Body of pancreas (tissue), 4 donors: ENCODE measurements around the gene PHF12. TPM values are rescaled to one million over a fixed set of nuclear protein-coding genes. Genes with fewer than 3 reads are reported as not detected.
A peak's percentile ranks its signal among the peaks of the same experiment; 100 is the strongest.

Source experiments
- ATAC-seq: fragments of 150-250 bp; one replicate; pipeline ENCODE4 v1.9.1; 2016
- DNase-seq, 4 donors: peaks; one replicate each; pipeline ENCODE4 v3.0.0-alpha.2; 2019
- H3K27ac ChIP-seq, 4 donors: fragments of 200-600 bp; sonication (generic); 1 replicate in 3 of 4; 2 replicates in 1 of 4; pipeline versions ENCODE4 v1.5.1 to v1.6.1; 2016 to 2019; ENCODE audit warnings: mild to moderate bottlenecking in 1 of 4, mixed read lengths in 1 of 4, moderate library complexity in 1 of 4
- H3K27me3 ChIP-seq, 2 donors: fragments of 200-600 bp; sonication (generic); one replicate each; pipeline ENCODE4 v1.6.0; 2016; ENCODE audit warnings: mild to moderate bottlenecking in 1 of 2
- H3K36me3 ChIP-seq, 2 donors: fragments of 200-600 bp; sonication (generic); replicated peaks in 1 of 2; 2 replicates each; pipeline ENCODE4 v1.5.1; 2016; ENCODE audit warnings: low read depth in 2 of 2; ENCODE audit not compliant: insufficient read depth in 1 of 2
- H3K4me1 ChIP-seq: fragments of 200-600 bp; sonication (generic); one replicate; pipeline ENCODE4 v1.6.0; 2016
- H3K4me3 ChIP-seq, 2 donors: fragments of 200-600 bp; sonication (generic); 1 replicate in 1 of 2; 2 replicates in 1 of 2; pipeline ENCODE4 v1.5.1; 2016 to 2019
- H3K9me3 ChIP-seq, 3 donors: fragments of 200-600 bp; sonication (generic); 1 replicate in 2 of 3; 2 replicates in 1 of 3; pipeline ENCODE4 v1.5.1; 2016
- CTCF ChIP-seq, 7 experiments: fragments of 450-650 bp in 4 of 7; fragments of 200-600 bp in 3 of 7; sonication (generic) in 3 of 7; IDR thresholded peaks; one replicate each; pipeline ENCODE4 v1.5.1; 2016 to 2019; ENCODE audit warnings: antibody characterized with exemption in 7 of 7
- POLR2A ChIP-seq, 3 donors: fragments of 450-650 bp; IDR thresholded peaks; one replicate each; pipeline ENCODE4 v1.6.1; 2016; ENCODE audit warnings: antibody characterized with exemption in 3 of 3, mild to moderate bottlenecking in 2 of 3
- WGBS, 2 donors: methylation state at CpG; one replicate each; pipeline ENCODE4 v1.1.5; 2017; 5-methylcytosine and 5-hydroxymethylcytosine counted together
- intact Hi-C: fragments of 100-400 bp; cut with DNase I; formaldehyde crosslinking; loops from one replicate; pipeline ENCODE4 v1.15.1; 2023
- total RNA-seq, 2 donors: library from RNA; depleted of rRNA; stranded (reverse); fragments of >200 nt; gene quantifications; one replicate each; pipeline ENCODE4 v1.1.0, GENCODE V29; 2016

The PHF12 gene
- total RNA-seq, 2 donors from 2014 or later, result 22.1 to 56.4 TPM

- Histone ChIP-seq H3K9me3 (no peaks in the 10 kb centered on the region), H3K27me3 (no peaks in the 10 kb centered on the region), H3K4me1 (peaks cover 48% of the 10 kb centered on the region), H3K27ac (no peak overlapping the region), H3K36me3 (no peaks in the 10 kb centered on the region), H3K4me3 (no peak overlapping the region)
- intact Hi-C loops, result no loop called here
- DNase-seq, result no peak
- ATAC-seq, result no peak
- TF ChIP-seq POLR2A (IDR thresholded peaks at IDR 0.05), result no peak
- no peak for TF ChIP-seq CTCF (IDR thresholded peaks at IDR 0.05)
- 93 to 96% methylated on average over 5 of the region's 5 CpGs for WGBS, 2 donors
Observed at GRCh38 chr17:28899212-28899815, 52.0 kb downstream of the PHF12 start.

- intact Hi-C loops, result no loop called here
- DNase-seq (no peak), ATAC-seq (no peak)
- no peaks in the 10 kb centered on the region for H3K9me3 ChIP-seq
- peak overlapping the region; percentile 85 to 93 (median 86) for H3K27ac ChIP-seq
- TF ChIP-seq CTCF (IDR thresholded peaks at IDR 0.05), result no peak
- no peak for TF ChIP-seq POLR2A (IDR thresholded peaks at IDR 0.05)
- H3K27me3 ChIP-seq, result no peaks in the 10 kb centered on the region
- 81 to 87% methylated on average over 11 to 12 of the region's 12 CpGs for WGBS, 2 donors
- H3K4me3 ChIP-seq, result no peak overlapping the region
- peaks cover 52% of the 10 kb centered on the region for H3K4me1 ChIP-seq
- H3K36me3 ChIP-seq, result no peaks in the 10 kb centered on the region
Observed at GRCh38 chr17:28898527-28898955, 52.8 kb downstream of the PHF12 start.

GRCh38 chr17:28897769-28898526, 53.4 kb downstream of the PHF12 start:
- Histone ChIP-seq H3K9me3 (no peaks in the 10 kb centered on the region), H3K4me3 (peak overlapping the region; percentile 77 to 87), H3K36me3 (no peaks in the 10 kb centered on the region), H3K4me1 (peaks cover 52% of the 10 kb centered on the region), H3K27me3 (no peaks in the 10 kb centered on the region), H3K27ac (peak overlapping the region; percentile 85 to 93 (median 86))
- DNase-seq (peak in 2 of 4 donors; percentile 41 to 52), ATAC-seq (no peak)
- no peak for TF ChIP-seq CTCF (IDR thresholded peaks at IDR 0.05)
- TF ChIP-seq POLR2A (IDR thresholded peaks at IDR 0.05), result no peak
- 13 to 40% methylated on average over 7 to 23 of the region's 23 CpGs for WGBS, 2 donors
- intact Hi-C loops, result no loop called here

- intact Hi-C loops, result no loop called here
- peak in 5 of 7 experiments; percentile 16 to 48 (median 34) for TF ChIP-seq CTCF (IDR thresholded peaks at IDR 0.05)
- peak; percentile 31 to 63 (median 54) for TF ChIP-seq POLR2A (IDR thresholded peaks at IDR 0.05)
- ATAC-seq (peak; percentile 70), DNase-seq (peak; percentile 50 to 70 (median 64))
- Histone ChIP-seq H3K27ac (peak within 1 kb of the TSS; percentile 85 to 93 (median 86)), H3K4me1 (peaks cover 55% of the 10 kb centered on the region), H3K4me3 (peak within 1 kb of the TSS; percentile 77 to 87), H3K36me3 (no peaks in the 10 kb centered on the region), H3K27me3 (no peaks in the 10 kb centered on the region), H3K9me3 (no peaks in the 10 kb centered on the region)
- whole genome bisulfite sequencing, 2 donors, result 0 to 1% methylated on average over 44 to 73 of the region's 73 CpGs
Observed at GRCh38 chr17:28896884-28897768, 54.2 kb downstream of the PHF12 start, which contains the start of gene FLOT2. Gene FLOT2 (minus strand): TSS chr17:28897733. CDS start chr17:28897574, 159 bp downstream.
